Lung (tissue), 12 donors: ENCODE data around the gene ANKRD28. TPM values are rescaled to one million over a fixed set of nuclear protein-coding genes. Genes with fewer than 3 reads are reported as not detected.

Experiments
- ATAC-seq: fragments of 200-7000 bp; cut with Tn5 transposase; one replicate; pipeline ENCODE4 v1.9.1; 2020; ENCODE audit warnings: moderate number of reproducible peaks; ENCODE audit not compliant: insufficient read depth, low FRiP score
- DNase-seq, 3 donors: peaks; one replicate each; pipeline ENCODE4 v3.0.0-alpha.2; 2013 to 2017
- H3K27ac ChIP-seq, 2 donors: one replicate each; pipeline ENCODE4 v1.5.1; 2013; ENCODE audit warnings: mild to moderate bottlenecking in 2 of 2, moderate library complexity in 2 of 2, control low read depth in 1 of 2, inconsistent platforms in 1 of 2, low read depth in 1 of 2, low read length in 1 of 2
- H3K27me3 ChIP-seq, 3 donors: one replicate each; pipeline ENCODE4 v1.5.1; 2013; ENCODE audit warnings: low read length in 2 of 3; ENCODE audit not compliant: control insufficient read depth in 3 of 3, insufficient read depth in 3 of 3
- H3K36me3 ChIP-seq, 4 donors: one replicate each; pipeline ENCODE4 v1.5.1; 2013; ENCODE audit warnings: low read length in 4 of 4, mild to moderate bottlenecking in 1 of 4, moderate library complexity in 1 of 4; ENCODE audit not compliant: control insufficient read depth in 4 of 4, insufficient read depth in 4 of 4
- H3K4me1 ChIP-seq, 5 donors: one replicate each; pipeline ENCODE4 v1.5.1; 2013; ENCODE audit warnings: low read length in 5 of 5, mild to moderate bottlenecking in 2 of 5, moderate library complexity in 1 of 5; ENCODE audit not compliant: control insufficient read depth in 5 of 5, insufficient read depth in 5 of 5
- H3K4me3 ChIP-seq: one replicate; pipeline ENCODE4 v1.5.1; 2013; ENCODE audit warnings: mild to moderate bottlenecking, control low read depth, moderate library complexity
- H3K9ac ChIP-seq, 2 donors: one replicate each; pipeline ENCODE4 v1.5.1; 2013; ENCODE audit warnings: low read length in 2 of 2, control low read depth in 1 of 2; ENCODE audit not compliant: insufficient read depth in 1 of 2
- H3K9me3 ChIP-seq, 4 donors: one replicate each; pipeline ENCODE4 v1.5.1; 2013; ENCODE audit warnings: low read length in 3 of 4, mild to moderate bottlenecking in 1 of 4, moderate library complexity in 1 of 4; ENCODE audit not compliant: control insufficient read depth in 4 of 4, insufficient read depth in 3 of 4
- WGBS, 2 donors: extraction: QIAGEN DNeasy Blood & Tissue Kit; methylation state at CpG; one replicate each; pipeline ENCODE4 v1.1.7; 2013; 5-methylcytosine and 5-hydroxymethylcytosine counted together
- polyA plus RNA-seq, 2 donors: library from polyadenylated mRNA; stranded (reverse); fragments of 200-250 nt; gene quantifications; one replicate each; pipeline ENCODE4 v1.2.1, GENCODE V29; 2013
- total RNA-seq, 2 donors: library from RNA; depleted of rRNA in 1 of 2; stranded (reverse); fragments of >200 nt in 1 of 2; gene quantifications; one replicate each; pipeline ENCODE4 v1.2.1, GENCODE V29; 2014 to 2021
- TF ChIP-seq, protein P1 (sequence below): IDR thresholded peaks from 2 replicates; pipeline ENCODE4 v1.5.1; 2012; ENCODE audit warnings: mild to moderate bottlenecking; ENCODE audit errors: control extremely low read depth, extremely low read depth
- donor health status: control.
- donor health status: control.
- donor health status: Bipolar disorder and iron deficiency.
- donor health status: healthy.
- donor health status: DM: yes; HTN: yes; CAD: no.

The ANKRD28 gene
- total and polyA plus RNA-seq, 4 donors: 11.1 to 66.7 (median 39.2) TPM

GRCh38 chr3:15783361-15783969, 14.3 kb downstream of the ANKRD28 start:
- Histone ChIP-seq H3K9me3 (no peaks in the 10 kb centered on the region), H3K4me3 (no peak overlapping the region), H3K36me3 (peaks cover 0 to 2% (median 0%) of the 10 kb centered on the region in 4 donors), H3K9ac (no peak overlapping the region), H3K4me1 (peaks cover 0 to 9% (median 0%) of the 10 kb centered on the region in 5 donors), H3K27ac (no peak overlapping the region), H3K27me3 (no peaks in the 10 kb centered on the region)
- TF ChIP-seq, protein P1, sequence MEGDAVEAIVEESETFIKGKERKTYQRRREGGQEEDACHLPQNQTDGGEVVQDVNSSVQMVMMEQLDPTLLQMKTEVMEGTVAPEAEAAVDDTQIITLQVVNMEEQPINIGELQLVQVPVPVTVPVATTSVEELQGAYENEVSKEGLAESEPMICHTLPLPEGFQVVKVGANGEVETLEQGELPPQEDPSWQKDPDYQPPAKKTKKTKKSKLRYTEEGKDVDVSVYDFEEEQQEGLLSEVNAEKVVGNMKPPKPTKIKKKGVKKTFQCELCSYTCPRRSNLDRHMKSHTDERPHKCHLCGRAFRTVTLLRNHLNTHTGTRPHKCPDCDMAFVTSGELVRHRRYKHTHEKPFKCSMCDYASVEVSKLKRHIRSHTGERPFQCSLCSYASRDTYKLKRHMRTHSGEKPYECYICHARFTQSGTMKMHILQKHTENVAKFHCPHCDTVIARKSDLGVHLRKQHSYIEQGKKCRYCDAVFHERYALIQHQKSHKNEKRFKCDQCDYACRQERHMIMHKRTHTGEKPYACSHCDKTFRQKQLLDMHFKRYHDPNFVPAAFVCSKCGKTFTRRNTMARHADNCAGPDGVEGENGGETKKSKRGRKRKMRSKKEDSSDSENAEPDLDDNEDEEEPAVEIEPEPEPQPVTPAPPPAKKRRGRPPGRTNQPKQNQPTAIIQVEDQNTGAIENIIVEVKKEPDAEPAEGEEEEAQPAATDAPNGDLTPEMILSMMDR: no peak
- DNase-seq: no peak
- WGBS, 2 donors: 63 to 66% methylated on average over 4 of the region's 4 CpGs
- no peak for ATAC-seq

- TF ChIP-seq, protein P1: no peak
- Histone ChIP-seq H3K9me3 (no peaks in the 10 kb centered on the region), H3K27ac (no peak overlapping the region), H3K36me3 (peaks cover 0 to 1% (median 0%) of the 10 kb centered on the region in 4 donors), H3K9ac (no peak overlapping the region), H3K27me3 (no peaks in the 10 kb centered on the region), H3K4me3 (no peak overlapping the region), H3K4me1 (peaks cover 0 to 13% (median 0%) of the 10 kb centered on the region in 5 donors)
- ATAC-seq (no peak), DNase-seq (no peak)
- WGBS, 2 donors: 92 to 95% methylated on average over 2 of the region's 2 CpGs
Observed at GRCh38 chr3:15782429-15782828, 15.3 kb downstream of the ANKRD28 start.

GRCh38 chr3:15781637-15782402, 16.0 kb downstream of the ANKRD28 start:
- ATAC-seq: no peak

More at GRCh38 chr3:15781637-15782402, 16.0 kb downstream of the ANKRD28 start:
- H3K4me3 ChIP-seq: no peak overlapping the region
- no peak overlapping the region for H3K9ac ChIP-seq
- 88 to 91% methylated on average over 6 of the region's 6 CpGs for WGBS, 2 donors
- TF ChIP-seq, protein P1: no peak
- no peaks in the 10 kb centered on the region for H3K27me3 ChIP-seq
- H3K9me3 ChIP-seq: no peaks in the 10 kb centered on the region
- peaks cover 0 to 13% (median 0%) of the 10 kb centered on the region in 5 donors for H3K4me1 ChIP-seq
- peaks cover 0 to 1% (median 0%) of the 10 kb centered on the region in 4 donors for H3K36me3 ChIP-seq
- DNase-seq: no peak
- H3K27ac ChIP-seq: no peak overlapping the region
